Measurements from ENCODE around the gene GOLGA1. TPM values are rescaled to one million over a fixed set of nuclear protein-coding genes. Genes with fewer than 3 reads are reported as not detected.

The GOLGA1 gene
- total RNA-seq, 1 experiment from 2014 or later = 22.8 TPM

DNA sequence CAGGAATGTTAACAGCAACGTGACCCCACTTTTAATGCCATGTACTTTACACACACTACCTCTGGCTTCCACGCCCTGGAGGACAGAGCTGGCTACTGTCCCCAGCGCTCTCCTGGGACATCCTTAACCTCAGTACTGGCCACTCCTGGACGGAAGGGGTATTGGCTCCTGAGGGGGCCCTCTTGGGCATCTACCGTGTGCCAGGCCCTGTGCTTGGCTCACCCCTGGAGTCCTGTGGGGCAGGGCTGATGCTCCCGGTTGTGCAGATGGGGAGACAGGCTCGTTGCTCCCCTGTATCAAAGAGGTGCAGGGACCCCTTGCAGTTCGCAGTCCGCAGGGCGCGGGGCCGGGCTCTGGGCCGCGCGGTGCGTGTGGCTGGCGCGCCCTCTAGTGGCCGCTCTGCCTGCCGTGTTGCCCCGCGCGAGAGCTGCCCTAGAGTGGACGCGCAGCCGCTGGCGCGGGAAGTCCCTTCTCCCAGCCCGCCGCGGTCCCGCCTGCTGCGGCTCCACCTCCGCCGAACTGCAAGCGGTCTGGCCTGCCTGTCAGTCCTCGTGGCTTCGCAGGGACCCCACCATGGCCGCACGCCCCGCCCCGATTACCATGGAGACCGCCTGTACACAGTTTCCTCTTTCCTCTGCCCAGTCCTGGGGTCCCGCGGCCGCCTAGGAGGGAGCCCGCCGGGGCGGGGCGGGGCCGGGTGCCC is 87.9 kb downstream of the GOLGA1 start, which contains the start of gene WDR38:
WDR38 (plus strand) TSS at position 632 of the 703 bp plus-strand sequence. CDS start 72 bp downstream, outside the sequence.
- H3K36me3 Mint-ChIP-seq (ENCODE audit: insufficient read depth, unreplicated experiment) = peaks cover 19% of the 10 kb centered on the region
- H3K27ac Mint-ChIP-seq (ENCODE audit: low read depth, unreplicated experiment) = no peak within 1 kb of the TSS
- peak within 1 kb of the TSS; percentile 54 for H3K4me3 Mint-ChIP-seq (ENCODE audit: unreplicated experiment)
- POLR2A ChIA-PET = interaction anchor here (1.0 to 15.3 kb wide), 12 partner anchors 10 to 80 kb away, joined by 3 to 299 read pairs (median 6); partner anchors contain the start of genes ARPC5L, NR6A1, OLFML2A and RPL35
- H3K9me3 Mint-ChIP-seq (ENCODE audit: unreplicated experiment) = no peaks in the 10 kb centered on the region
- H3K27me3 Mint-ChIP-seq (ENCODE audit: insufficient read depth, unreplicated experiment) = no peaks in the 10 kb centered on the region
- CTCF ChIA-PET = interaction anchor here (0.5 to 29.4 kb wide), 38 partner anchors 11 to 519 kb away, joined by 3 to 927 read pairs (median 4); partner anchors contain the start of genes NR6A1 and OLFML2A
- peak; percentile 80 for DNase-seq (ENCODE audit: unreplicated experiment)
- TF ChIP-seq, protein P1, sequence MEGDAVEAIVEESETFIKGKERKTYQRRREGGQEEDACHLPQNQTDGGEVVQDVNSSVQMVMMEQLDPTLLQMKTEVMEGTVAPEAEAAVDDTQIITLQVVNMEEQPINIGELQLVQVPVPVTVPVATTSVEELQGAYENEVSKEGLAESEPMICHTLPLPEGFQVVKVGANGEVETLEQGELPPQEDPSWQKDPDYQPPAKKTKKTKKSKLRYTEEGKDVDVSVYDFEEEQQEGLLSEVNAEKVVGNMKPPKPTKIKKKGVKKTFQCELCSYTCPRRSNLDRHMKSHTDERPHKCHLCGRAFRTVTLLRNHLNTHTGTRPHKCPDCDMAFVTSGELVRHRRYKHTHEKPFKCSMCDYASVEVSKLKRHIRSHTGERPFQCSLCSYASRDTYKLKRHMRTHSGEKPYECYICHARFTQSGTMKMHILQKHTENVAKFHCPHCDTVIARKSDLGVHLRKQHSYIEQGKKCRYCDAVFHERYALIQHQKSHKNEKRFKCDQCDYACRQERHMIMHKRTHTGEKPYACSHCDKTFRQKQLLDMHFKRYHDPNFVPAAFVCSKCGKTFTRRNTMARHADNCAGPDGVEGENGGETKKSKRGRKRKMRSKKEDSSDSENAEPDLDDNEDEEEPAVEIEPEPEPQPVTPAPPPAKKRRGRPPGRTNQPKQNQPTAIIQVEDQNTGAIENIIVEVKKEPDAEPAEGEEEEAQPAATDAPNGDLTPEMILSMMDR (IDR thresholded peaks at IDR 0.05; ENCODE audit: unreplicated experiment) = peak; percentile 99
- intact Hi-C loops (cut with micrococcal nuclease) = loop anchor here (1.0 to 5.0 kb wide), 4 partner anchors 41 to 140 kb away; no protein-coding TSS in a partner anchor
- peaks cover 6% of the 10 kb centered on the region for H3K4me1 Mint-ChIP-seq (ENCODE audit: insufficient read depth, unreplicated experiment)
- BruUV-seq (replicated peaks) = no TSS peak

DNA sequence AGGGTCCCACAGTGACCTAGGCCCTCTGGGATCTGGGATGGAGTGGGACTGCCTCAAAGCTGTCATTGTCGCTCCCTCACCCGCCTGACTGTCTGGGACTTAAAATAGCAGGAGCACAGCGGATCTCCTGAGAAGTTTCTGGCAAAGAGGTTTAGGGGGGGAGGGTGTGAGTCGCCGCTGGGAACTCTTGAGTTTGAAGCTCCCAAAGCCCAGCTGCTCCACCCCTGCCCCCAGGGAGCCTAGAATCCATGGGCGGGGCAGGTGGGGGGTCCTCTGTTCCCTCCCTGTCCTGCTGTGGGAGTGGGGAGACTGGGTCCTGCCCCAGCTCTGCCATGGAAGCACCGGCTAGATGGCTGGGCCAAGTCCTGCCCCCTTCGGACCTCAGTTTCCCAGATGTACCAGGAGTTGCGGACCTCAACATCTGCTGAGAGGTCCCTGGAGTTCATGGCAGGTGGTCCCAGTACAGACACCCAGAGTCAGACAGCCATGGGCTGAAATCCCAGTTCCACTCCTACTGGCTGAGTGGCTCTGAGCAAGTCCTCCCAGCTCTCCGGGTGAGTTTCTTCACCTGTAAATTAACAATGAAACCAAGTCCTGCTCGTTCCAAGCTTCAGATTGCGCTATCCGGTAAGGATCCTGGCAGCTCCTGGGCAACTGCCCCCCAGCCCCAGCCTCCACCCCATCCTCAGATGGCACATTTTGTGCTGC is 88.6 kb downstream of the GOLGA1 start:
- no TSS peak for BruUV-seq (replicated peaks)

DNA sequence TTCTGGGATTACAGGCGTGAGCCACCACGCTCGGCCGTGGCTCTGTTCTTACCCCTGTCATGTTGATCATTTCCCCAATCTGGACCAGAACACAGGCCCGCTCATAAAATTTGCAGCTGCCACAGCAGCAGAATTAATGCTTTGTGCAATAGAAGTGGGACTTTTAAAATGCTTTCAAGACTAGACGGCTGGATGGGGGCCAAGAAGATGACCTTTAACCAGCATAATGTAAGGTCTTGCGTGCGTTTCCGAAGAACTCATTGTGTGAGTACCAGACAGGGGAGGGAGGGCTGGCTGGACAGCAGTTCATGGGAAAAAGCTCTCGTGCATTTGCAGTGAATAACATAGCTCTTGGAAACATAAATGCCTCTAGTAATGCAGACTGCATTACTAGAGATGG is 91.1 kb downstream of the GOLGA1 start:
- peaks cover 6% of the 10 kb centered on the region for H3K4me1 Mint-ChIP-seq (ENCODE audit: insufficient read depth, unreplicated experiment)
- H3K9me3 Mint-ChIP-seq (ENCODE audit: unreplicated experiment) = no peaks in the 10 kb centered on the region
- intact Hi-C loops (cut with micrococcal nuclease) = loop anchor here (5.0 kb wide), 1 partner anchor 38 kb away; no protein-coding TSS in a partner anchor
- no peaks in the 10 kb centered on the region for H3K36me3 Mint-ChIP-seq (ENCODE audit: insufficient read depth, unreplicated experiment)
- no peak for DNase-seq (ENCODE audit: unreplicated experiment)
- H3K27ac Mint-ChIP-seq (ENCODE audit: low read depth, unreplicated experiment) = no peak overlapping the region
- POLR2A ChIA-PET = interaction anchor here (1.1 to 15.3 kb wide), 4 partner anchors 12 to 76 kb away, joined by 3 to 299 read pairs (median 5); partner anchors contain the start of genes NR6A1, OLFML2A and RPL35
- CTCF ChIA-PET = interaction anchor here (0.6 to 29.4 kb wide), 5 partner anchors 13 to 75 kb away, joined by 3 to 927 read pairs (median 64); partner anchors contain the start of genes NR6A1 and OLFML2A
- BruUV-seq (replicated peaks) = no TSS peak
- no peaks in the 10 kb centered on the region for H3K27me3 Mint-ChIP-seq (ENCODE audit: insufficient read depth, unreplicated experiment)
- no peak overlapping the region for H3K4me3 Mint-ChIP-seq (ENCODE audit: unreplicated experiment)
- TF ChIP-seq, protein P1 (IDR thresholded peaks at IDR 0.05; ENCODE audit: unreplicated experiment) = no peak

More for the DNA sequence above, 88.6 kb downstream of the GOLGA1 start:
- H3K27me3 Mint-ChIP-seq (ENCODE audit: insufficient read depth, unreplicated experiment) = no peaks in the 10 kb centered on the region
- ChIA-PET CTCF (interaction anchor here (0.5 to 29.4 kb wide), 33 partner anchors 8 to 1296 kb away, joined by 3 to 927 read pairs (median 4); partner anchors contain the start of genes NR6A1 and OLFML2A), POLR2A (interaction anchor here (1.0 to 15.3 kb wide), 9 partner anchors 11 to 79 kb away, joined by 3 to 299 read pairs (median 7); partner anchors contain the start of genes ARPC5L, NR6A1, OLFML2A and RPL35)
- TF ChIP-seq, protein P1 (IDR thresholded peaks at IDR 0.05; ENCODE audit: unreplicated experiment) = no peak
- H3K4me1 Mint-ChIP-seq (ENCODE audit: insufficient read depth, unreplicated experiment) = peaks cover 6% of the 10 kb centered on the region
- H3K4me3 Mint-ChIP-seq (ENCODE audit: unreplicated experiment) = peak overlapping the region; percentile 54
- H3K36me3 Mint-ChIP-seq (ENCODE audit: insufficient read depth, unreplicated experiment) = peaks cover 14% of the 10 kb centered on the region
- H3K9me3 Mint-ChIP-seq (ENCODE audit: unreplicated experiment) = no peaks in the 10 kb centered on the region
- intact Hi-C loops (cut with micrococcal nuclease) = loop anchor here (2.0 to 5.0 kb wide), 2 partner anchors 40 to 139 kb away; no protein-coding TSS in a partner anchor
- no peak overlapping the region for H3K27ac Mint-ChIP-seq (ENCODE audit: low read depth, unreplicated experiment)
- DNase-seq (ENCODE audit: unreplicated experiment) = no peak

Measured in MCF 10A (cell line).